HUES6 (cell line): ENCODE measurements around the gene SCN2B.

ENCODE experiments used
- H3K27ac ChIP-seq: 2 replicates; pipeline ENCODE4 v1.7.0; 2013; ENCODE audit warnings: low read depth, mild to moderate bottlenecking, low read length, inconsistent platforms
- H3K27me3 ChIP-seq: 2 replicates; pipeline ENCODE4 v1.6.1; 2013; ENCODE audit warnings: low read length; ENCODE audit not compliant: control insufficient read depth, insufficient read depth
- H3K36me3 ChIP-seq: 2 replicates; pipeline ENCODE4 v1.6.1; 2013; ENCODE audit warnings: low read length; ENCODE audit not compliant: control insufficient read depth, insufficient read depth
- H3K4me1 ChIP-seq: 2 replicates; pipeline ENCODE4 v1.6.1; 2013; ENCODE audit warnings: low read length; ENCODE audit not compliant: control insufficient read depth, insufficient read depth
- H3K4me3 ChIP-seq: 2 replicates; pipeline ENCODE4 v1.5.1; 2013; ENCODE audit warnings: low read depth, low read length
- H3K9ac ChIP-seq: one replicate; pipeline ENCODE4 v1.6.1; 2013; ENCODE audit warnings: mild to moderate bottlenecking, low read length
- H3K9me3 ChIP-seq: 2 replicates; pipeline ENCODE4 v1.6.1; 2013; ENCODE audit warnings: low read depth, low read length; ENCODE audit not compliant: control insufficient read depth, insufficient read depth

Gene SCN2B

GRCh38 chr11:118172356-118172755 is 4.1 kb downstream of the SCN2B start:
- Histone ChIP-seq H3K4me1 (peaks cover 37% of the 10 kb centered on the region), H3K4me3 (no peak overlapping the region), H3K9me3 (no peaks in the 10 kb centered on the region), H3K27ac (no peak overlapping the region), H3K27me3 (peaks cover 81% of the 10 kb centered on the region), H3K9ac (no peak overlapping the region), H3K36me3 (no peaks in the 10 kb centered on the region)

DNA sequence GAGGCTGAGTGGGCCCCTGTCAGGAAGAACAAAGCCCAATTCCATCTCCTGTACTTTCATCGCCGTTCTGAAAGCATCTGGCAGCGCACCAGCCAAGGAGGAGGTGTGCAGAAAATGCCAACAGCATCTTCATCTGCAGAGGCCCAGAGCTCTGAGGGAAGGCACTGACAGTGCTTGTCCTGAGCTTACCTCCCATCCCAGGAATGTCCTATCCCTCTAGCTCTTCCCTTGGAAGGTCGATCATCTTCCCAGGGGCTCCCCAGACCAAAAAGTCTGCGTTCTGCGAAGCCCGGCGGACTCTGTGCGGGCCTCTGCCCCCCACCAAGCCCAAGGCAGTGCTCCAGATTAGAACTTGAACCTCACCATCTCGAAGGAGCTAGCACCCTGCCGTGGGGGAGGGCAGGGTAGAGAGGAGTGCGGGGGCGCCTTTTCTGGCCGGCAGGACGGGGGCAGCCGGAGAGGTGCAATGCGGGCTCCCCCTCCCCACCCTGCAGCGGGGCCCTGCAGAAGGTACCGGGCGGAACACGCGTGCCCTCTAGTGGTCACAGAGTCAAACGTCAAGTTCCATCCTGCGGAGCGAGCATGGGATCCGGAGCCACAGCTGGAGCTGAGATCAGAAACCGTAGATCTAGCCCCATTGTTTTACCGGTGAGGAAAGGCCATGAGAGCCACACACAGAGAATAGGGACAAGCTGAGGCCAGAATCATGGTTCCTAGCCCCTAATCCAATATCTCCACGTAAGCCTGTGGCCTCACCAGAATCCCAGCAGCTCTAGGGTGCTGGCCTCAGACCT is 5.0 kb downstream of the SCN2B start:
- Histone ChIP-seq H3K36me3 (no peaks in the 10 kb centered on the region), H3K9ac (no peak overlapping the region), H3K27me3 (peaks cover 88% of the 10 kb centered on the region), H3K27ac (no peak overlapping the region), H3K4me3 (peak overlapping the region; percentile 67), H3K4me1 (peaks cover 37% of the 10 kb centered on the region), H3K9me3 (no peaks in the 10 kb centered on the region)

GRCh38 chr11:118170882-118171268 is 5.6 kb downstream of the SCN2B start:
- Histone ChIP-seq H3K27me3 (peaks cover 85% of the 10 kb centered on the region), H3K4me3 (peak overlapping the region; percentile 67), H3K27ac (no peak overlapping the region), H3K4me1 (peaks cover 39% of the 10 kb centered on the region), H3K9me3 (no peaks in the 10 kb centered on the region), H3K36me3 (no peaks in the 10 kb centered on the region), H3K9ac (no peak overlapping the region)

GRCh38 chr11:118170231-118170630 is 6.2 kb downstream of the SCN2B start:
- Histone ChIP-seq H3K27me3 (peaks cover 78% of the 10 kb centered on the region), H3K9ac (no peak overlapping the region)

DNA sequence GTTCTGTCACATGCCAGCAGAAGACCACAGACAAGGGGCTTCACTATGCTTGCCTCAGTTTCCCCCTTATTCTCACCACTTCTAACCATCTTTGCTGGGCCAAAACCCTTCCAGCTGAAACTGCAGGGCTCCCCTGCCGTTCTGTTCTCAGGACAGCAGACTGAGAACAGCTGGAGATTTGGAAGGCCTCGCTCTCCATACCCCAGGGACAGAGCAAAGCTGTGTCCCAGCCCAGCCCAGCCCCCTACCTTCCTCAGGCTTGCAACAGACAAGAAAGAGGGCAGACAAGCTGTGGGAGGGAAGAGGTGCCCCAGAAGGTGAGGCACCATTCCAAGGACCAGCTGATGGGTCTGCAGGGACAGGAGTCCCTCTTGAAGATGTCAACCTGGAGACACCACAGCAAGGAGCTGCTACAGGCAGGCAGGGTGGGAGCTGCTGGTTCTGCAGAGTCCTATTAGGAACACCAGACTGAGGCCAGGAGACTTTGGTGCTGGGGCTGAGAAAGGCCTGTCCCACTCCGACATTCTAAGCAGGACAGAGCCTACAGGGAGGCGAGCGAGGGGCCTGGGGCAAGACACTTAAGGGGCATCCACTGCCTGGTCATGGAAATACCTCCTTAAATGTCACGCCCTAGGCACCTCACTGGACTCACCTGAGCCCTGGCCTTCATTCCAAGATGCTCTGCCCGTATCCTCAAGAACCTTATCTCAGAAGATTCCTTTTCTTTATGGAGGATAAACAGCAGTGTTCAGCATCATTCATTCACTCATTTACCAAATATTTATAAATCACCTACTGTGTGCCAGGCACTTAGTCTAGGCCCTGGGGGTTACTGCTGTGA is 6.9 kb downstream of the SCN2B start:
- no peak overlapping the region for H3K9ac ChIP-seq
- no peak overlapping the region for H3K4me3 ChIP-seq
- H3K4me1 ChIP-seq, result peaks cover 27% of the 10 kb centered on the region
- no peak overlapping the region for H3K27ac ChIP-seq
- no peaks in the 10 kb centered on the region for H3K9me3 ChIP-seq
- peaks cover 75% of the 10 kb centered on the region for H3K27me3 ChIP-seq
- H3K36me3 ChIP-seq, result no peaks in the 10 kb centered on the region

More at GRCh38 chr11:118170231-118170630, 6.2 kb downstream of the SCN2B start:
- Histone ChIP-seq H3K9me3 (no peaks in the 10 kb centered on the region), H3K4me1 (peaks cover 35% of the 10 kb centered on the region), H3K4me3 (no peak overlapping the region), H3K27ac (no peak overlapping the region), H3K36me3 (no peaks in the 10 kb centered on the region)

DNA sequence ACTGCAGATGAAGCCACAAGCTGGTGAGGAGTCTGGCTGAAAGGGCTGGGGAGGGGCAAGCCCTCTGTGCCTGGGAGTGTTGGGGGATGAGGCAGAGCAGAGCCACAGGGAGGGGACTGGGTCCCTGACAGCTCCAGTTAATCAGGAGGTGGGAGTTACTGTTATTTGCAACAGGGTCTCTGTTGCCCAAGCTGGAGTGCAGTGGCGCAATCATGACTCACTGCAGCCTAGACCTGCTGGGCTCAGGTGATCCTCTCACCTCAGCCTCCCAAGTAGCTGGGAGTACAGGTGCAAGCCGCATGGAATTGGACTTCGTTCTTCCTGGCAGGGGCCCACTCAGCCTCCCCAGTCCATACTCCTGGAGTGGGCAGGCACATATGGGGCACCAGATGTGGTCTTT is 7.7 kb downstream of the SCN2B start:
- Histone ChIP-seq H3K4me1 (peaks cover 25% of the 10 kb centered on the region), H3K9ac (no peak overlapping the region), H3K4me3 (no peak overlapping the region), H3K36me3 (no peaks in the 10 kb centered on the region), H3K27me3 (peaks cover 77% of the 10 kb centered on the region), H3K27ac (no peak overlapping the region), H3K9me3 (no peaks in the 10 kb centered on the region)

DNA sequence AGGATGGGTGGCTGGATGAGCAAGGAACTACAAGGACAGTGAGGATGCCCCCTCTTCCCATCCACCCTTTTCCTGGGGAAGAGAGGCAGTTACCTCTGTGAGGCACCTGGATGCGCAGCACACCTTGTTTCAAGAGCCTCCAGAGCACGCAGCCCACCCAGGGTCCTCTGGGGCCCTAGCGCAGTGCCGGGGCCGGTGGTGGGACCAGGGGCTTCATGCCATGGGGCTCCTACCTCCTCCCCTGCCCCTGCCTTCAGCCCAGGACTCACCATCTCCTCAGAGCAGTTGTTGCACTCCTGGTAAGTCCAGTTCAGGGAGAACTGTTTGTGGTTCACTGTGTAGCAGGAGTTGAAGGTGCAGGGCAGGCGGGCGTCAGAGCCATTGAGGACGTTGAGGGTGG is 8.1 kb downstream of the SCN2B start:
- Histone ChIP-seq H3K9ac (no peak overlapping the region), H3K4me3 (no peak overlapping the region), H3K36me3 (no peaks in the 10 kb centered on the region), H3K4me1 (peaks cover 25% of the 10 kb centered on the region), H3K27ac (no peak overlapping the region), H3K9me3 (no peaks in the 10 kb centered on the region), H3K27me3 (peaks cover 77% of the 10 kb centered on the region)

GRCh38 chr11:118167906-118168305 is 8.5 kb downstream of the SCN2B start:
- Histone ChIP-seq H3K4me3 (no peak overlapping the region), H3K27ac (no peak overlapping the region), H3K4me1 (peaks cover 25% of the 10 kb centered on the region), H3K9ac (no peak overlapping the region), H3K36me3 (no peaks in the 10 kb centered on the region), H3K27me3 (peaks cover 77% of the 10 kb centered on the region), H3K9me3 (no peaks in the 10 kb centered on the region)

DNA sequence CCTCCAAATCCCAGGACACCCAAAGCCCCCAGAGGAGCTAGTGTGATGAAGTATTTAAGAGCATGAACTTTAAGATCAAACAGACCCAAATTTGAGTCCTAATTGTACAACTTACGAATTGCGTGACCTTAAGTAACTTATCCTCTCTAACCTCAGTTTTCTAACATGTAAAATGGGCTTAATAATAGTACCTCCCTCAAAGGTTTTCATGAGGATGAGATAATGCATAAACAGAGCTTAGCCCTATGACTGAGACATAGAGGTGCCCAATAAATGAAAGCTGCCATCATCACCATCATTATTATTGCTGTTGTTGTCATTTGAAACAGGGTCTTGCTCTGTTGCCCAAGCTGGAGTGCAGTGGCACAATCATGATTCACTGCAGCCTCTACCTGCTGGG is 9.2 kb downstream of the SCN2B start:
- H3K36me3 ChIP-seq, result no peaks in the 10 kb centered on the region
- H3K27me3 ChIP-seq, result peaks cover 77% of the 10 kb centered on the region
- H3K27ac ChIP-seq, result no peak overlapping the region
- no peaks in the 10 kb centered on the region for H3K9me3 ChIP-seq
- H3K4me3 ChIP-seq, result no peak overlapping the region
- H3K9ac ChIP-seq, result no peak overlapping the region
- peaks cover 25% of the 10 kb centered on the region for H3K4me1 ChIP-seq

DNA sequence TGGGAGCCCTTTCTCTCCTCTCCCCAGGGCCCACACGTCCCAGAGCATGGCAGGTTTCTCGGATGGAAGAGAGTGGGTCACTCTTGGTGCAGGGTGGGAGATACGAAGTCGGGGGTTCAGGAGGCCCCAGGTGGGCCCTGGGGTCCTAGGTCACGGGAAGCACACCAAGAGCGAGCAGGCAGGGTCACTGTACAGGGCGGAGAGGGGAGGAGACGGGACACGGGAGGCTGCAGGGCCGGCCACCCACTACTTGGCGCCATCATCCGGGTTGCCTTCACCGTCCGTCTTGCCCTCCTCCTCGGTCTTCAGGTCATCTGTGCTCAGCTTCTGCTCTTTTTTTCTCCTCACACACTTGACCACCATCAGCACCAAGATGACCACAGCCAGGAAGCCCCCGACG is 9.8 kb downstream of the SCN2B start:
- Histone ChIP-seq H3K9ac (no peak overlapping the region), H3K4me3 (no peak overlapping the region), H3K4me1 (peaks cover 21% of the 10 kb centered on the region), H3K36me3 (no peaks in the 10 kb centered on the region), H3K27ac (no peak overlapping the region), H3K9me3 (no peaks in the 10 kb centered on the region), H3K27me3 (peaks cover 78% of the 10 kb centered on the region)

DNA sequence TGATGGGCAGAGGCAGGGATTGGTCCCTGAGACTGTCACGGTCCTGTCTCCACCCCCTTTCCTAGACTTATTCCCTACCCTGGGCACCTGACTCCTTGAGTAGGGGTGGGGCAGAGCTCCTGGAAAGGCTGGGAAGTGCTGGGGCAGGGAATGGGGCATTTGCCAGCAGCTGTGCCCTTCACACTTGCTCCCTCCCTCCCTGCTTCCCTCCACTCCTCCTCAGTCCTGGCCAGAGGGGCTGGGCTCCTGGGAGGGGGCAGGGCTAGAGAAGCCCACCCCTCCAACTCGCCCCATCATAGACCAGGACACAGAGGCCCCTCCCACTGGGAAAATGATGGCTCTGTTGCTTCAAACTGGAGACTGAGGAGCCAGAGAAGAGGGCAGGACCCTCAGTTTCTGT is 11.6 kb downstream of the SCN2B start:
- Histone ChIP-seq H3K27me3 (peaks cover 79% of the 10 kb centered on the region), H3K9ac (no peak overlapping the region), H3K4me3 (no peak overlapping the region), H3K4me1 (peaks cover 8% of the 10 kb centered on the region), H3K27ac (no peak overlapping the region), H3K9me3 (no peaks in the 10 kb centered on the region), H3K36me3 (no peaks in the 10 kb centered on the region)
